K562 (cell line): Measurements from ENCODE around the gene NPY2R. TPM values are rescaled to one million over a fixed set of nuclear protein-coding genes. Genes with fewer than 3 reads are reported as not detected.

Source experiments
- FOXM1 ChIP-seq, 2 experiments: fragments of 450-650 bp in 1 of 2; sonication (generic) in 1 of 2; formaldehyde crosslinking in 1 of 2; IDR thresholded peaks; 2 replicates each; pipeline versions ENCODE4 v1.6.1 to v1.9.0; 2017 to 2022; ENCODE audit warnings: low read depth in 2 of 2, mild to moderate bottlenecking in 2 of 2, missing genetic modification reagents in 1 of 2, moderate library complexity in 1 of 2
- MTA1 ChIP-seq: fragments of 450-650 bp; IDR thresholded peaks from 2 replicates; pipeline ENCODE4 v1.6.1; 2017; ENCODE audit warnings: borderline replicate concordance
- MYC ChIP-seq, 2 experiments: fragments of 250-450 bp in 1 of 2; sonication (Bioruptor Pico) in 1 of 2; IDR thresholded peaks; 2 replicates each; pipeline versions ENCODE4 v1.5.1 to v1.6.1; 2012 to 2021; ENCODE audit warnings: low read depth in 2 of 2, borderline replicate concordance in 1 of 2, improper control_type of control experiment in 1 of 2, low read length in 1 of 2, mild to moderate bottlenecking in 1 of 2, moderate library complexity in 1 of 2
- PTBP1 ChIP-seq: fragments of 200-400 bp; formaldehyde crosslinking; IDR thresholded peaks from 2 replicates; pipeline ENCODE4 v1.6.1; 2017; ENCODE audit warnings: low read depth, low read length
- RBFOX2 ChIP-seq: fragments of 200-400 bp; formaldehyde crosslinking; IDR thresholded peaks from 2 replicates; pipeline ENCODE4 v1.6.1; 2017; ENCODE audit warnings: low read depth, mild to moderate bottlenecking, low read length, moderate library complexity
- RBM25 ChIP-seq: fragments of 200-400 bp; formaldehyde crosslinking; IDR thresholded peaks from 2 replicates; pipeline ENCODE4 v1.6.1; 2018; ENCODE audit warnings: low read length, low read depth, moderate library complexity; ENCODE audit not compliant: severe bottlenecking
- SAFB2 ChIP-seq: fragments of 200-400 bp; formaldehyde crosslinking; IDR thresholded peaks from 2 replicates; pipeline ENCODE4 v1.6.1; 2018; ENCODE audit warnings: borderline replicate concordance, low read length, low read depth, moderate library complexity; ENCODE audit not compliant: severe bottlenecking
- SPI1 ChIP-seq: IDR thresholded peaks from 2 replicates; pipeline ENCODE4 v1.6.1; 2011; ENCODE audit warnings: low read depth, low read length, control low read depth, borderline replicate concordance
- SRSF7 ChIP-seq: fragments of 200-400 bp; formaldehyde crosslinking; optimal IDR thresholded peaks from 2 replicates; pipeline ENCODE3; 2017; ENCODE audit warnings: mild to moderate bottlenecking, low read depth, low read length
- polyA plus RNA-seq, 8 experiments: library from polyadenylated mRNA; depleted of rRNA in 4 of 8; stranded (reverse) in 5 of 8; unstranded in 3 of 8; fragments of >200 nt; fragmentation: Nextera tagmentation in 2 of 8; fragmentation: Illumina TruSeq in 1 of 8; extraction: Ambion mirVana in 2 of 8; extraction: Trizol in 1 of 8; gene quantifications; 2 replicates each; pipeline versions ENCODE4 v1.2.1 to v1.2.3, GENCODE V29; 2011 to 2014; ENCODE audit warnings: inconsistent platforms in 1 of 8, missing spikeins in 1 of 8
- total RNA-seq, 7 experiments: library from RNA; depleted of rRNA in 6 of 7; stranded (reverse); fragments of >200 nt in 6 of 7; fragmentation: Illumina TruSeq in 2 of 7; extraction: Trizol in 2 of 7; gene quantifications; 2 replicates each; pipeline versions ENCODE4 v1.2.1 to v1.2.3, GENCODE V29; 2011 to 2021; ENCODE audit warnings: low replicate concordance in 1 of 7
- TF ChIP-seq, protein P1 (sequence below): fragments of 250-450 bp; sonication (Bioruptor Pico); IDR thresholded peaks from 2 replicates; pipeline ENCODE4 v1.4.0; 2020; ENCODE audit warnings: mild to moderate bottlenecking, moderate library complexity
- TF ChIP-seq, protein P2 (sequence below): fragments of 250-450 bp; sonication (Bioruptor Pico); IDR thresholded peaks from 2 replicates; pipeline ENCODE4 v1.4.0; 2020; ENCODE audit warnings: mild to moderate bottlenecking, moderate library complexity

The NPY2R gene
- total and polyA plus RNA-seq, 9 of the 15 experiments (the other 6 are each of a cell fraction or from before 2014, with no cell fraction given): not detected

DNA sequence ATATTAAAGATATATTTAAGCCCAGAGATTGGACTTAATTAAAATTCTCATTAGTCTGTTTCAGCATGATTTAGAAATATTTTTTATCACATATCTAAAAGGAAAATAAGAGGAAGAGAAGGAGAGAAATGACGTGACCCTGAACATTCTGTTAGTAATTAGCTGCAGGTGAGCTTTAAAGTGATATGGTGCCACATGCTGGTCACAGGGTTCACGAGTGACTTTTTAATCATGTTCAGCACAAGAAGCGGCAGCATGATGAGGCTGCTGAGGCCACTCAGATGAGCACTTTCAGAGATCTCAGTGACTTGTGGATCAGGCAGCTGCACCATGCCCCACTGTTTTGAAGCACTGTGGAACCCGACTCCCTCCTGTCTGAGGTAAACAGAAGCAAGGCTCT lies 37.9 kb upstream of the NPY2R start (continued):
- TF ChIP-seq, protein P1, sequence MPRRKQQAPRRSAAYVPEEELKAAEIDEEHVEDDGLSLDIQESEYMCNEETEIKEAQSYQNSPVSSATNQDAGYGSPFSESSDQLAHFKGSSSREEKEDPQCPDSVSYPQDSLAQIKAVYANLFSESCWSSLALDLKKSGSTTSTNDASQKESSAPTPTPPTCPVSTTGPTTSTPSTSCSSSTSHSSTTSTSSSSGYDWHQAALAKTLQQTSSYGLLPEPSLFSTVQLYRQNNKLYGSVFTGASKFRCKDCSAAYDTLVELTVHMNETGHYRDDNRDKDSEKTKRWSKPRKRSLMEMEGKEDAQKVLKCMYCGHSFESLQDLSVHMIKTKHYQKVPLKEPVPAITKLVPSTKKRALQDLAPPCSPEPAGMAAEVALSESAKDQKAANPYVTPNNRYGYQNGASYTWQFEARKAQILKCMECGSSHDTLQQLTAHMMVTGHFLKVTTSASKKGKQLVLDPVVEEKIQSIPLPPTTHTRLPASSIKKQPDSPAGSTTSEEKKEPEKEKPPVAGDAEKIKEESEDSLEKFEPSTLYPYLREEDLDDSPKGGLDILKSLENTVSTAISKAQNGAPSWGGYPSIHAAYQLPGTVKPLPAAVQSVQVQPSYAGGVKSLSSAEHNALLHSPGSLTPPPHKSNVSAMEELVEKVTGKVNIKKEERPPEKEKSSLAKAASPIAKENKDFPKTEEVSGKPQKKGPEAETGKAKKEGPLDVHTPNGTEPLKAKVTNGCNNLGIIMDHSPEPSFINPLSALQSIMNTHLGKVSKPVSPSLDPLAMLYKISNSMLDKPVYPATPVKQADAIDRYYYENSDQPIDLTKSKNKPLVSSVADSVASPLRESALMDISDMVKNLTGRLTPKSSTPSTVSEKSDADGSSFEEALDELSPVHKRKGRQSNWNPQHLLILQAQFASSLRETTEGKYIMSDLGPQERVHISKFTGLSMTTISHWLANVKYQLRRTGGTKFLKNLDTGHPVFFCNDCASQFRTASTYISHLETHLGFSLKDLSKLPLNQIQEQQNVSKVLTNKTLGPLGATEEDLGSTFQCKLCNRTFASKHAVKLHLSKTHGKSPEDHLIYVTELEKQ: no peak
- TF ChIP-seq SAFB2 (no peak), FOXM1 (IDR thresholded peaks at IDR 0.05; ENCODE audit: low read depth) (no peak), FOXM1 (CRISPR knock-in tag; IDR thresholded peaks at IDR 0.05; ENCODE audit: low read depth) (no peak), MYC (IDR thresholded peaks at IDR 0.05; ENCODE audit: low read depth, low read length) (no peak), MYC (CRISPR knock-in tag; IDR thresholded peaks at IDR 0.05; ENCODE audit: borderline replicate concordance, low read depth) (no peak), PTBP1 (no peak), RBM25 (no peak), SRSF7 (no peak), MTA1 (no peak), RBFOX2 (no peak), SPI1 (no peak)
- TF ChIP-seq, protein P2, sequence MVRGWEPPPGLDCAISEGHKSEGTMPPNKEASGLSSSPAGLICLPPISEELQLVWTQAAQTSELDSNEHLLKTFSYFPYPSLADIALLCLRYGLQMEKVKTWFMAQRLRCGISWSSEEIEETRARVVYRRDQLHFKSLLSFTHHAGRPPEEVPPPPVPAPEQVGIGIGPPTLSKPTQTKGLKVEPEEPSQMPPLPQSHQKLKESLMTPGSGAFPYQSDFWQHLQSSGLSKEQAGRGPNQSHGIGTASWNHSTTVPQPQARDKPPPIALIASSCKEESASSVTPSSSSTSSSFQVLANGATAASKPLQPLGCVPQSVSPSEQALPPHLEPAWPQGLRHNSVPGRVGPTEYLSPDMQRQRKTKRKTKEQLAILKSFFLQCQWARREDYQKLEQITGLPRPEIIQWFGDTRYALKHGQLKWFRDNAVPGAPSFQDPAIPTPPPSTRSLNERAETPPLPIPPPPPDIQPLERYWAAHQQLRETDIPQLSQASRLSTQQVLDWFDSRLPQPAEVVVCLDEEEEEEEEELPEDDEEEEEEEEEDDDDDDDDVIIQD (CRISPR knock-in tag): no peak
